Measurements from ENCODE around the gene SGMS2. TPM values are rescaled to one million over a fixed set of nuclear protein-coding genes. Genes with fewer than 3 reads are reported as not detected.
"Not testable (repeated sequence)": the region's sequence is repeated elsewhere in the genome, so short reads cannot be mapped to it uniquely, and the experiment has no call there.

SGMS2 gene
- total RNA-seq, 1 donor from 2014 or later, result 89.0 TPM

- peaks cover 10% of the 10 kb centered on the region for H3K4me1 ChIP-seq
- DNase-seq, result no peak
- TF ChIP-seq CTCF (IDR thresholded peaks at IDR 0.05), result no peak
- intact Hi-C loops (cut with DNase I), result no loop called here
- no peaks in the 10 kb centered on the region for H3K27me3 ChIP-seq (ENCODE audit: low read depth)
- no peak overlapping the region for H3K27ac ChIP-seq
- no peak overlapping the region for H3K4me3 ChIP-seq
- H3K36me3 ChIP-seq, result peaks cover 14% of the 10 kb centered on the region
- ATAC-seq, result no peak
- H3K9me3 ChIP-seq, result no peaks in the 10 kb centered on the region
These were observed 75.8 kb downstream of the SGMS2 start for GRCh38 chr4:107900508-107900907.

GRCh38 chr4:107901213-107901934 lies 76.6 kb downstream of the SGMS2 start:
- Histone ChIP-seq H3K9me3 (no peaks in the 10 kb centered on the region), H3K27ac (no peak overlapping the region), H3K4me1 (peaks cover 9% of the 10 kb centered on the region), H3K4me3 (no peak overlapping the region), H3K36me3 (peaks cover 14% of the 10 kb centered on the region), H3K27me3 (ENCODE audit: low read depth) (no peaks in the 10 kb centered on the region)
- ATAC-seq (no peak), DNase-seq (no peak)
- TF ChIP-seq CTCF (IDR thresholded peaks at IDR 0.05), result no peak
- intact Hi-C loops (cut with DNase I), result no loop called here

- H3K4me1 ChIP-seq, result no peaks in the 10 kb centered on the region
- no peak for TF ChIP-seq CTCF (IDR thresholded peaks at IDR 0.05)
- H3K27ac ChIP-seq, result no peak overlapping the region
- intact Hi-C loops (cut with DNase I), result no loop called here
- H3K9me3 ChIP-seq, result no peaks in the 10 kb centered on the region
- H3K27me3 ChIP-seq (ENCODE audit: low read depth), result no peaks in the 10 kb centered on the region
- ATAC-seq, result no peak
- no peak overlapping the region for H3K4me3 ChIP-seq
- H3K36me3 ChIP-seq, result peaks cover 14% of the 10 kb centered on the region
- no peak for DNase-seq
These were observed 78.0 kb downstream of the SGMS2 start for GRCh38 chr4:107902715-107903114.

- H3K4me3 ChIP-seq; H3K27ac ChIP-seq; ATAC-seq; DNase-seq; H3K4me1 ChIP-seq; H3K9me3 ChIP-seq; H3K27me3 ChIP-seq (ENCODE audit: low read depth); intact Hi-C loops (cut with DNase I): not testable (repeated sequence)
- peaks cover 30% of the 10 kb centered on the region for H3K36me3 ChIP-seq
These were observed 80.3 kb downstream of the SGMS2 start for GRCh38 chr4:107905082-107905481.

DNA sequence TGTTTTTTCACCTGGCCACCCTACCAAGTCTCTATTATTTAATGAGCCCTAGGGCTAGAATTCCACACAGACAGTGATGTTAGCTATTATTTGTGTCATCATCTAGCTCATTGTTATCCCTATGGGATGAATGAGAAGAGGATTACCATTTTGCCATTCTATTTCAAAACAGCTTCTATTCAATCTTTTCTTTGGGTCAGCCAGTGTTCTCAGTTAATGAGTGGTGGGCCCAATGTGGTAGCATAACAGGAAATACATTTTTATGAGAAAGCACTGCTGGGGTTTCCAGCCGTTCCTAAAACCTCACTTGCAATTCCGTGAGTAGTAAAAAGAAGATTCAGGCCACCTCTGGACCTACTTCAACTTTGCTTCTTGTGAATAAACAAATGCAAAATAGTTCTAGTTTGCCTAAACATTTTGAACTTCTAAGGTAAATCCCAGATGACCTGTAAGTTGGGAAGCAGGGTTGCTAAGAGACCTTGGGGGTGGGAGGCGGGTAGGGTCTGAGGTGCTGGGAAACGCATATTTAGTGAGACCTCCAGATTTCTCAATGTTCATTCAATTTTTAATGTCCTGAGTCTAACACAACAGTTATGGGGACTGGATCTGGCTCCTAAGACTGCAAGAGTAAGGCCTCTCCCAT lies 81.8 kb downstream of the SGMS2 start:
- no peaks in the 10 kb centered on the region for H3K27me3 ChIP-seq (ENCODE audit: low read depth)
- no peak for TF ChIP-seq CTCF (IDR thresholded peaks at IDR 0.05)
- no peaks in the 10 kb centered on the region for H3K9me3 ChIP-seq
- H3K27ac ChIP-seq, result no peak overlapping the region
- H3K4me3 ChIP-seq, result no peak overlapping the region
- ATAC-seq (no peak), DNase-seq (no peak)
- intact Hi-C loops (cut with DNase I), result no loop called here
- peaks cover 40% of the 10 kb centered on the region for H3K36me3 ChIP-seq
- no peaks in the 10 kb centered on the region for H3K4me1 ChIP-seq

GRCh38 chr4:107908377-107908776 lies 83.6 kb downstream of the SGMS2 start:
- no peak for TF ChIP-seq CTCF (IDR thresholded peaks at IDR 0.05)
- no peaks in the 10 kb centered on the region for H3K9me3 ChIP-seq
- intact Hi-C loops (cut with DNase I), result no loop called here
- H3K27ac ChIP-seq, result no peak overlapping the region
- H3K4me1 ChIP-seq, result peaks cover 4% of the 10 kb centered on the region
- H3K27me3 ChIP-seq (ENCODE audit: low read depth), result no peaks in the 10 kb centered on the region
- ATAC-seq (no peak), DNase-seq (no peak)
- peaks cover 35% of the 10 kb centered on the region for H3K36me3 ChIP-seq
- no peak overlapping the region for H3K4me3 ChIP-seq

Data from lower lobe of right lung (tissue), 2 donors.